NCI-H446 (cell line): ENCODE measurements around the gene HEG1.

Experiments
- DNase-seq, 2 experiments: peaks; one replicate each; lab custom pipeline; 2025; lab: John Stamatoyannopoulos, UW

The HEG1 gene

DNA sequence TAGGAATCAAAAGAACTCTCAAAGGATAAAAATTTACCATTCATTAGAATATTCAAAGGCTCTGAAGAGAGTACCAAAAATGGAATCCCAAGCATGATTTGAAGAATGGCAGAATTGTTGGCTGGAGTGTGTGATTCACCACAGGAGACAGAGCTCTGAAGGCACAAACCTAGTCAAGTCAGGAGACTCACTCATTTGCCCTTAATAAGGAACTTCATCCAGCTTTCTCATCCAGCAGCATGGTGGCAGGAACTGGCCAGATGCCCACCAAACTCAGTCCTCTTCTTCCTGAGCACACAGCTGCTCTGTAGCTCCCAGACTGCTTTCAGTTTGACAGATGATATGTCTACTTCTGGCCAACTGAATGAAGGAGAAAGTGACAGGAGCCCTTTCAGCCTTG, 16.5 kb upstream of the HEG1 start:
- DNase-seq = peak; percentile 90 to 97

DNA sequence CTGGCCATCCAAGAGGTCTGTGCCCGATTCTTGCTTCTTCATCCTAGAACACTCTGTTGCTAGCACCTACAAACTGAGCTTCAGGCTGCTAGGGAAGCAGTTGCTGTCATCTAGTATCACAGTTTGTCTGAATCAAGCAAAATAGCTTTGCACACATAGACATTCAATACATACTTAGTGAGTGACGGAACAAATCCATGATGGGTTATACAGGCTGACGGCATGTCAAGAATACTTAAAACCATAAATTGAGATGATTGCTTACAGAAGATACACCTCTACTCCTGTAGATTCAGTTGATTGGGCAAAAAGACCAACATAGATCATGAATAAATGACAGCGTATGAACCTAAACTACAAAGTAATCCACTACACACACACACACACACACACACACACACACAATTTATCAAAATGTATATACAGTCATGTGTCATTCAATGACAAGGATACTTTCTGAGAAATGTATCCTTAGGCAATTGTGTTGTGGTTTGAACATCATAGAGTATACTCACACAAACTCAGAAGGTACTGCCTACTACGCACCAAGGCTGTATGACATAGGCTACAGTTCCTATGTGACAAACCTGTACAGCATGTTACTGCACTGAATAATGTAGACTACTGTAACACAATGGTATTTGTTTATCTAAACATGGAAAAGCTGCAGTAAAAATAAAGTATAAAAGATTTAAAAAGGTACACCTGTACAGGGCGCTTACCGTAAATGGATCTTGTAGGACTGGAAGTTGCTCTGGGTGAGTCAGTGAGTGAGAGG, 14.4 kb upstream of the HEG1 start:
- DNase-seq = no peak

DNA sequence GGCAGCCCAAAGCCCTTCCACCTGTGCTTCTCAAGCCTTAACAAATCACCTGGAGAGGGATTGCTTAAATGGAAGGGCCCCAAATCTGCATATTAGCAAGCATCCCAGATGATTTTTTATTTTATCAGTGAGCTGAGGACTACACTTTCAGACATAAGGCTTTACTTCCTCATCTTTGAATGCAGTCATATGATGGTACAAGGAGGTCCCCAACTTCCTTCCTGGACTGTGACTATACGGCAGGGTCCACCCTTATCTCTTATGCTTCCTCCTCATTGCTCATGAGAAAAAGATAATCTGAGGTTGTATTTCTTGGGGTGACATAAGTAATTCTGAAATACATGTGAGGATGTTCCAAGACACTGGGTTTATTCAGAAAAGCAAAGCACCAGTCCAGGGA, 13.7 kb upstream of the HEG1 start:
- DNase-seq = no peak

DNA sequence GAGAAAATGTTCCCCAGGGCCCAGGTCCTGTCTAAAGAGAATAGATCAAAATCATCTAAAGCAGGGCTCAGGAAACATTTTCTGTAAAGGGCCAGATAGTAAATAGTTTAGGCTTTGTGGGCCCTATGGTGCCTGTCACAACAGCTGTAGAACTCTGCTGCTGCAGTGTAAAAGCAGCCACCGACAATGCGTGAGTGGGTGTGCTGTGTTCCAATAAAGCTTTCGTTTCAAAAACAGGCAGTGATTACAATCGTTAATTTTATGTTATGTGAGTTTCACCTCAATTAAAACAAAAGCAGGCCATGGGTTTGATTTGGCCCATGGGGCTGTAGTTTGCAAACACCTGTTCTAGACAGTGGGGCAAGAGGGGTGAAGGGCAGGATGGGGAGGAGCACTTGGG, 12.5 kb upstream of the HEG1 start:
- DNase-seq = no peak

DNA sequence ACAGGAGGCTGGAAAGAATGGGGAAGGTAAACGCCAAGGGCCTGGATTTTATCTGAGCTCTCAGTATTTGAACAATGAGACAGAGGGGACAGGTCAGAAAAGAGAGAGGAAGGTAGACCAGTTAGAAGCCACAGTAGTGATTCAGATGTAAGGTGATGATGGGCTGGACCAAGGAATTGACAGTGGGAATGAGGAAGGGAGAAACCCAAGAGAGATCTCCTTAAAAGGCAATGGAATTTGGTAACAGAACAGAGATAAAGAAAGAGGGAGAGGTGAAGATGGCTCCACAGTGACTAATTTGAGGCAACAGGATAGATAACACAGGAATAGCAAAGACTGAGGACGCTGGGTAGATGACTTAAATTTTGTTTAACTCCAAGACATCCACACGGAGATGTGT, 11.4 kb upstream of the HEG1 start:
- DNase-seq = no peak

DNA sequence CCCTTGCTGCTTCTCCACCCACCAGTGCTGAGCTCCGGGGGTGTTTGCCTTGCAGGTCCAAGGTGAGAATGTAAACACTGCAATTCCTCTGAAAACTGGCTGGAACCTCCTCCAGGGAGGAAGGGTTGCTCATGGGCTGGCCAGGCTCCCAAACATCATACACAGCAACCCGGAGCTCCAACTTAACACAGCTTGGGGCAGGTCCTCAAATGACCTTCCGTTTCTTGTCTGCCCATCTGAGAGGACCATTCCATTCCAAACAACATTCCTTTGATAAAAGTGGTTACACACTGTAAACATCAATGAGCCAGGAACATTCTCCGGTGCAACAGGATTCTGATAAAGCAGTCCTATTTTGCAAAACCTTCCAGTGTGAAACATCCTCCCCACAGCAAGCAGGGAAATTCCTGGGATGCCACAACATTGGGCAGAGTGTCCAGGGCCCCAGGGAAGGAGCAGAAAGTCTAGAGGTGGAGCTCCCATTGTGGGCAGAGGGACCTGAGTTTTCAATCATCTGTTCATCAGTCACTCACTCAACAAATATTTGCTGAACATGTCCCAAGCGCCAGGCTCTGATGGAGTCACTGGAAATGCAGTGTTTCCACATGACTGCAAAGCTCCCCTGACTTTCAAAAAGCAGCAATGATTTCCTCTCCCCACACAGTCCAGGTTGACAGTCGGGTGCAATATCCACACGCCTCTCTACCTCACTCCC, 7.3 kb upstream of the HEG1 start:
- DNase-seq = peak in 1 of 2 experiments; percentile 41

DNA sequence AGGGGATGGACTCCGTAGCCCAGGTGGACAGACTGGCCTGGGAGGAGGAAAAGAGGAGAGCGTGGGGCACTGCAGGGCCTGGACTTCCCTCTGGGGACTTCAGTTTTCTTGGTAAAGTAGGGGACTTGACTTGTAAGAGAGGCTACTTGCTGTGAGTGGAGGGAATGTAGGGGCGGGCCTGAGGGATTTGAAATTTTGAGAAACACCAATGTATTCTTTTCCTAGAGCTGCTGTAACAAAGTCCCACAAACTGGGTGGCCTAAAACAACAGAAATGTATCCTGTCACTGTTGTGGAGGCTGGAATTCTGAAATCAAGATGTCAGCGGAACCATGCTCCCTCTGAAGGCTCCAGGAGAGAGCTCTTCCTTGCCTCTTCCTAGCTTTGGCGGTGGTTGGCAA, 5.8 kb upstream of the HEG1 start:
- no peak for DNase-seq

DNA sequence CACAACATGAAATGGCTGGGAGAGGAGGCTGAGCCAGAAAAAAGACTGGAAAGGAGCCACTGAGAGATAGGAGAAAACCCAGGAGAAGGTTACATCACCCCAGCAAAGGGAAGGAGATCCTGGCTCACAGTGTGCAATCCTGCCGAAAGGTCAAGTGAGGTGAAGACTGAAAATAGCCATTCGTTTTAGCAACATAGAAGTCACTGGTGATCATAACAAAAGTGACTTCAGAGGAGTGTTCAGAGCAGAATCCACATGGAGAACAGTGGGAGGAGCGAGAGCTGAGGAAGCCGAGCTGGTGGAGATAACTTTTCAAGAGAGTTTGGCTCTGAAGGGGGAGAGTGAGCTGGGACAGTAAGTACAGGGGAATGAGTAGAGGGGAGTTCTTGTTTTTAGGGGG, 5.4 kb upstream of the HEG1 start:
- no peak for DNase-seq

DNA sequence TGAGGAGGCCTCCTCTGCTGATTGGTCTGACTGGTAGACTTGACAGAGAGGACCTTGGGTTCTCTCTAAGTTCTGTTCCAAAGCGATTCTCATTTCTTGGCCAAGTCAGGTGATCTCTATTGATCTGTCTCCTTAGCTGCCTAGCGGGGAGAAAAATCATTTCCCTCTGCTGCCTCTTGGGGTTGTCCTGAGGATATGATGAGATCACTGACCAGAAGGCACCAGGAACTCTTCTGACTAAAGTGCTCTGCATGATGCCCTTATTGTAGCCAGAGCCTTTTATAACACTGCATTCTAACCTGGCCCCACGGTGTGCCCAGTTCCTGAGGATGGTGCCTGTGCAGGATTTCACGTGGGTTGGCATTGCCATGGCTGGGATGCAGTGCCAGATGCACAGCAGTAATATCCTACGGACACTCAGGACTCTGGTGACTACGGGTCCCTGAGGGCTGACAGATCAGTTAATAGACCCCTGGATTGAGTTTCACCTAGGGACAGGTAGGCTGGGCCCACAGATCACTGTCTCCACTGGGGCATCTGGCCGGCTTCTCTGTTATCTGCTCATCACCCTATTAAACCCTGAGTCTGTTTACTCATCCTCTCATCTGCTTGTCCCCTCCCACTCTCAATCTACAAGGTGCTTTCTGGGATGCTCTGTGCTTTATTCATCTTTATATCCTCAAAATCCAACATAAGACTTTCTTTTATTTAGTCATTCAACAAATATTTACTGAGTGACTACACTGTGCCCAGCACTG, 3.9 kb upstream of the HEG1 start:
- DNase-seq = peak in 1 of 2 experiments; percentile 15

DNA sequence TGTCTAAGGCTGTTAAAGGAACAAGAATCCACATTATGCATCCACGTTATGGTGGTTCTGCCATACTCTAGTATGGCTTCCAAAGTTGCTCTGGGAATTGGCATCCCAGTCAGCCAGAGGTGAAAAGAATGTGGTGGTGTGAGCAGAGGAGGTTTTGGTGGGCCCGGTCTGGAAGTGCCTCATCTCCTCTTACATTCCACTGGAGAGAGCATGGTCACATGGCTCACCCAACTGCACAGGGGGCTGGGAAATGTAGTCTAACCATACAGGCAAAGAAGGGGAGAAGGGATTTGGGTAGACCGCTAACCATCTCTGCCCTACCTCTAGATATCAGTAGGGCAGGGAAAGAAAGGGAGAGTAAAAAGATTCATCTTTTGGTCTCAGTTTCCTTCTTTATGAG, 3.2 kb upstream of the HEG1 start:
- DNase-seq = no peak

DNA sequence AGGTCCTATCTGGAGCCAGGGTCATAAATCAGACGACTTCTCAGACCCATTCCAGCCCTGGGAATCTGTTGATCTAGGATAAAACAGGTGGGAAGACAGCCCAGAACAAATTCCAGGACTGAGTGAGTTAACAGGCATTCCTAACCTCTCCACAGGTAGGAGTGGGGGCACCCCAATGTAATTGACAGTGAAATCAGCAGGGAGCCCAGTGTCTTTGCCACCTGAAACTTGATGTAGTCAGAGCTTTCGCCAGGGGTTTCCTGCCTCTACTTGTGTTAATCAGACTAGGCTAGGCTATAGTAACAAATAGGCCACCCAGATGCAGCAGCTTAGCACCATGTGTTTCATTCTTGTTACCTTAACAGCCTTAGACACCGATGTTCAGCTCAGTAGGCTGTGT, 2.7 kb upstream of the HEG1 start:
- no peak for DNase-seq

DNA sequence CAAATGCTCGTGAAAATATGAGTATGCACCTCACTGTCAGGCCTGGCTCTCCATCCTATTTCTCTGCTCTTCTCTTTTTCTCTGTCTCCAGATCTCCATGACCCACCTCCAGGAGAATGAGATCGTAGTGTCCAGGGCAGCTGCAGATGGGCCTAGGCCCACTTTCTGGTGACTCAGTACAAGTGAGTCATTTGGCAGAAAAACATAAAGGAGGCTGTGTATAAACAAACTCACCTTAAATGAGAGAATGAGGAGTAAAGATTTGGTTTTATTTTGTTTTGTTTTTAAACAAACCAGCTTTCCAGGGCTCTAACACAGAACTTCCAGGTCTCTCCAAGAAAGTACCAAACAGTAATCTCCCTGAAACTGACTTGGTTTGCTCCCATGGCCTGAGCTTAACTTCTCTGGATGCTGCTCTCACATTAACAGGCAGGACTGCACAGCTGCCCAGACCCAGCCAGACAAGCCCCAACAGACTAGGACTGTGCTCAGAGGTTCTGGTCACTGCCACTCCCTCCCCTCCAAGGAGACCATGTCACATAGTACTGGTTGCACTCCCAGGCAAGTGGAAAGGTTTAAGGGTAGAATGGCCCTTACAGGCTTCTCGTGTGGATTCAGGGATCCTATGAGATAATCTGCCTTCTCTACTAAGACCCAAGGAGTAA, 1.5 kb upstream of the HEG1 start:
- no peak for DNase-seq

DNA sequence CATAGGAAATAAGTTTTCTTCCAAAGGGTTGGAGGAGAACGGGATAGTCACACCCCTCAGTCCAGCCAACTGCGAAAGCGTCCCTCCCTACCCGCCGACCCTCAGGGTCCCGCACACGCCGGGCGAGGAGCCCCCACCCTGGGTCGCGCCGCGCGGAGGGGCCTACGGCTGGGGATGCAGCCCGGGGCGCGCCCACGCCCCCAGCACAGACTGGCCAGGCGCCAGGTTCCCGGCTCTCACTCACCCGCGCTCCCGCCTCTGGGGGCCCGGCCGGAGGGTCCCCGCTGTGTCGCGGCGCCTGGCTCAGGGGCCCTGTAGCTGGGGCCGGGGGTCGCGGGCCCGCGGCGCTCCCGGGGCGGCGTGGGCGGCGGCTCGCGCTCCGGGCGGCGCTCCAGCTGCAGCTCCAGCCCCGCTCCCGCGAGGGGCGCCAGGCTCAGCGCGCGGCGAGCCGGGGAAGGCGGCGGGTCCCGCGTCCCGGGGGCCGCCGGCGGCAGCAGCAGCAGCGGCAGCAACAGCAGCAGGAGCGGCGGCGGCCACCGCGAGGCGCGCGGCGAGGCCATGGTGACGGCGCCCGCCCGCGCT, 375 bp downstream of the HEG1 start:
- peak in 1 of 2 experiments; percentile 19 for DNase-seq

DNA sequence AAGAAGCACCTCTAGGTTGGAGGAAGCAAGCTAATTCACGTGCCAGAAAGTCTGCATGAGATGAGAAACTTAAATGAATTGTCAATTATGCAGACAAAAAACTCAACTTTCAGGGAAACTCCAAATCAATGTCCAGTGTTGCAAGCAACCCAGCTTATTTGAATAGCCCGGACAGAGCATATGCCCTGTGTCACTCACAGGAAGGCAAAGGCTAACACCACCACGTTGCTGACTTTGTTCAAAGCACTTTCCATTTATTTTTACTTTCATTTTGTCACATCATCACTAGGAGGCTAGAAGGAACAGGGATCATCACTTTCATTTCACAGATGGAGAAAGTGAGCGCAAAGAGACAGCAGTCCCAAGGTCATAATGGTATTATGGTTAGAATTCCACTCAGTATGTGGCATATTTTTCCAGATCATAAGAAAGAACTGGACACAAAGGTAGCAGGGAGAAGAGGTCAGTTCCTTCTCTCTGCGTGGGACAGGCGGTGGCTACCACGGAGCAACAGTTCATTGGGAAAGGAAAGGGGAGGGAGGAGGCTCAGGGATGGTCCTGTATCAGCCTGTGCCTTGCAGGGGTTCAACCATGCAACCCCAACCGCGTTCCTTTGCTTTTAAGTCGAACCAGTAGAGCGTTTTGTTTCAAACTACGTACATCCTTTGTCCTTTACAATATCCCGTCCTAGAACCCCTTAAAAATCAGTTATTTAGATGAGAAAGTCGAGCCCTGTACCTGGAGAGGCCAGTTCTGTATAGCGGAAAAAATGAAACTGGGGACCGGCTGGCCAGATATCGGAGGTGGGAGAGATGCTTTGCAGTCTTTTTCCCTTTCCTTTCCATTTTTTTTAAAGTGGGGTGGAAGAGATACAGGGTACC, 1.1 kb downstream of the HEG1 start:
- peak in 1 of 2 experiments; percentile 28 for DNase-seq

DNA sequence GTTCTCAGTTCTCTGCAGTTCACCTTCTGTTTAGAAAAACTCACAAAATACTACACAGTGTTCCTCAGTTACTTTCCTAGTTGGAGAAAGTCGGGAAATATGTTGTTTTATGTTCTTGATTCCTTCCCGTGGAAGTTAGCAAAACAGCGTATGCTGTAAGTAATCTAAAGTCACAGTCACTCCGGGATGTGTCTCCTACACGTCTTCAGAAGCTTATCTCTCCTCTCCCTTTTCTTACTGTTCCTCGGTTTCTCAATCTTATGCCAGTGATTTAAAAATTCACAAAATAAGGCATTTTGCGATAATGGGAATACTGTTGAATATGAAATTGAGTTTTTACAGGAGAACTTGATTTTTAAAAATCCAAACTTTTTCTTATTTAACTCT, 1.7 kb downstream of the HEG1 start:
- DNase-seq = no peak

DNA sequence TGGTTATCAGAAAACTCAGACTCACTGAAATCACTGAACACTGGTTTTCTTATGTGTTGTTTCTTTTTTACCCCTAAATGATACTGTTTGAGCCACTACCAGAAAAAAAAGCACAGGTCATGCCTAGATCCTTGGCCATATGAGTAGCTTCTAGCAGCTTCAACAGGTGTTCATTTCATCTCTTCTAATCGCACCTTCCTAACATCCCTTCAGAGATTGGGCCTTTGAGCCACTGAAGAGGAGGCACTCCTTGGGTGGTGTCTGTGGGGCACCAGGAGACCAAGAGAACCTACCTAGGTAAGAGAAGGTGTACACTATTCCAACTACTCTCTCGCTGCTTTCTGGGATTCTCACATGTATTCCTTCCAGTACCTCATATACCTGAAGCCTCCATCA, 2.5 kb downstream of the HEG1 start:
- DNase-seq = no peak

DNA sequence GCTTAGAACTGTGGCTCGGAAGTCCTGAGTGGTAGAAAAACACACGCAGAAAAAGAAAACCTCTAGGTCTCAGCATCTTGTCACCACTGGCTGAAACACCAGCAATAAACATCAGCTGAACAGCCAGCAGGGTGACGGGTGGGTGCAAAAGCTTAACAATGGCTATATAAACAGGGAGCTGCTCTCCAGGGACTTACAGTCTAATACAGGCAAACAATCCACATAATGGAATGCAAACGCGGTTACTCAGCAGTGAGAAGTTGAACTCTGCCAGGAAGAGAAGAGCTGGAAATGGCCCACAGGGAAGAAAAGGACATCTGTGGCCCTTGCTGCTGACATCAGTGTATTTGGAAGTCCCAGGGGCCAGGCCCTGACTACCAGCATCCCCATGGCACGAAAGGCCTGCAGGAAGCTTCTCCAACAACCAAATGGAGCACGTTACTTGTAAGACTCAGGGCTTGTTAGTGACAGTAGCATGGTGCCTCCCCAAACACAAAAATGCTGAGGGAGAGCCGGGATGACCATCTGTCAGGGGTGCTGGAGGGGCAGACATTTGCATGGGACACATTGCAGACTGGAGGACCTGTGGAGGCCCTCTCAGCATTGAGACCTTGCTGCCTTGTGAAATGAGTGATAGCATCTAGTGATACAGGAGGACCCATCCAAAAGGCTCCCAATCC, 3.0 kb downstream of the HEG1 start:
- DNase-seq = peak in 1 of 2 experiments; percentile 65

DNA sequence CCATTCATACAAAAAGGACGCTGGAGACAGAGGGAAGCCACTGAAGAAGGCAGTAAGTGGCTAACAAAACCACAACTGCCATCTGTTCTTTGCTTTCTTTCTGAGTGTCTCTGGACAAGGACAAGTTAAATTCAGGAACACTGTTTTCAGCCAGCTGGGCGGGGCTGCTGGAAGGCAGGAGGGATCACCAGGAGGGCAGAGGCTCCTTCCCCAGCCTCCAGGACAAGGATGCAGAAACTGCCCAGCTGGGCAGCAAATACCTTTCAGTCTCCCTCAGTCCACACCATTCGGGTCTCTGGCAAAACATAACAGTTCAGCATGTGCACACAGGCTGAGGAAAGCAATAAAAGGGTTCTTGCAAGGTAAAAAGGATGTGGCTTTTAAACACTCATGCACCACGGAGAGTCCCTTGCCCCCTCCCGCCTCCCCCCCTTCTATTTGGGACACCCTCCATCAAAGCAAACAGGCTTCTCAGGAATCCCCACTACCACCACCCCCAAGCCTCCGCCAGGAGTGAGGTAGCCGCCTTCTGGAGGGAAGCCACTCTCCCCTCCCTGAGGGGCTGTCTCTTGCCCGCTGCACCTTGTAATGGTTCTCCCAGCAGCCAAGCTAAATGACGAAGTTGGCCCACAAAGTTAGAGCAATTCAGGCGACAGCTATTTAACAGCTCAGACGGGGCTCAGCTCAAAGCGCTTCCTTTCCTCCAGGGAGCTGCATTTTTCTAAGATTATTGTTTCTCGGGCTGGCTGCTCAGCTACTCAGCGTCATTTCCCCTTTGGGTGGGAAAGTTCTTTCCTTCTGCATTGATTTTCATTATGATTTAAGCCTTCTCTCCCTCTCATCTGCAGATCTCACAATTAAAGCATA, 3.8 kb downstream of the HEG1 start:
- DNase-seq = peak; percentile 27 to 80

DNA sequence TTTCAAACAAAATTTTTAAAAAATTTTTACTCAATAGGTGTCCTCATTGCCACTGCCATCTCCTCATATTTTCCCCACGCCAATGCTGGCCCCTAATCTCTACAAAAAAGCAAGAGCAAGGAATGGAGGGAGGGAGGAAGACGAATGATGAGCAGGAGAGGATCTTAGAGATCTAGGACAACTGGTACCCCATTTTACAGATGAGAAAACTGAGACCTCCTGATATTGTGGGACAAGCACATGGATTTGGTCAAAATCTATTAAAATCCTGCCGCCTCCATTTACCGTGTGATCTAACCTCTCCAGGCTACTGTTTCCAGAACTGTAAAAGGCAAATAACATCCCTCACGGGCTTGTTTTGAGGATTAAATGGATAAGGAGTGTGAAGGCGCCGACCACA, 4.6 kb downstream of the HEG1 start:
- no peak for DNase-seq
